Breast epithelium (tissue), 3 donors: ENCODE measurements around the gene OR1F1.

Experiments used
- POLR2A ChIP-seq: fragments of 450-650 bp; IDR thresholded peaks from one replicate; pipeline ENCODE4 v1.6.1; 2016; ENCODE audit warnings: antibody characterized with exemption, mild to moderate bottlenecking, moderate library complexity
- TF ChIP-seq, protein P1 (sequence below), 3 donors: fragments of 450-650 bp; IDR thresholded peaks; one replicate each; pipeline ENCODE4 v1.5.1; 2016 to 2017; ENCODE audit warnings: antibody characterized with exemption in 3 of 3, mild to moderate bottlenecking in 3 of 3, moderate library complexity in 3 of 3

DNA sequence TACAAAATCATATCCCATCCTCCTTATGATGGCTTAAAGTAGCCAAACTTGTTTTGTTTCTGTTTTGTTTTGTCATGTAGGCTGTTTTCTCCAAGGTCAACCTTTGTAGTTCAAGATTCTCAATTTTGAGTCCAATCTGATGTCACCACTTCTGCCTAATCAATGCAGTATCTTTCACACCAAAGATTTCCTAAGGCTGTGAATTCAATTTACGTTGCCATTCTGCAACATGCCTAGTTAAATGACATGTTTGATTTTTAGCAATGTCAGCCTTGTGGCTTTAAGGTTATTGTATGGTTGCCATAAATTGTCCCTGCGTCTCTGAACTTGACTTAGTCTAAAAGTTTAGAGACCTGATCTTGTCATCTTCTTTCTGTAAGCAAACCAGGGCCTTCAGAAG lies 32.8 kb upstream of the OR1F1 start:
- TF ChIP-seq, protein P1, sequence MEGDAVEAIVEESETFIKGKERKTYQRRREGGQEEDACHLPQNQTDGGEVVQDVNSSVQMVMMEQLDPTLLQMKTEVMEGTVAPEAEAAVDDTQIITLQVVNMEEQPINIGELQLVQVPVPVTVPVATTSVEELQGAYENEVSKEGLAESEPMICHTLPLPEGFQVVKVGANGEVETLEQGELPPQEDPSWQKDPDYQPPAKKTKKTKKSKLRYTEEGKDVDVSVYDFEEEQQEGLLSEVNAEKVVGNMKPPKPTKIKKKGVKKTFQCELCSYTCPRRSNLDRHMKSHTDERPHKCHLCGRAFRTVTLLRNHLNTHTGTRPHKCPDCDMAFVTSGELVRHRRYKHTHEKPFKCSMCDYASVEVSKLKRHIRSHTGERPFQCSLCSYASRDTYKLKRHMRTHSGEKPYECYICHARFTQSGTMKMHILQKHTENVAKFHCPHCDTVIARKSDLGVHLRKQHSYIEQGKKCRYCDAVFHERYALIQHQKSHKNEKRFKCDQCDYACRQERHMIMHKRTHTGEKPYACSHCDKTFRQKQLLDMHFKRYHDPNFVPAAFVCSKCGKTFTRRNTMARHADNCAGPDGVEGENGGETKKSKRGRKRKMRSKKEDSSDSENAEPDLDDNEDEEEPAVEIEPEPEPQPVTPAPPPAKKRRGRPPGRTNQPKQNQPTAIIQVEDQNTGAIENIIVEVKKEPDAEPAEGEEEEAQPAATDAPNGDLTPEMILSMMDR (IDR thresholded peaks at IDR 0.05) = no peak
- no peak for TF ChIP-seq POLR2A
